Trophoblast cell (in vitro differentiated cells and primary cell): Measurements from ENCODE around the gene ACVRL1.

Source experiments
- DNase-seq, 2 donors: peaks; one replicate each; pipeline ENCODE4 v3.0.0-alpha.2; 2016
- H2AFZ ChIP-seq: 2 replicates; pipeline ENCODE4 v1.6.1; 2013; ENCODE audit warnings: low read length, moderate library complexity, mild to moderate bottlenecking; ENCODE audit not compliant: insufficient read depth, poor library complexity
- H2AK5ac ChIP-seq: 2 replicates; pipeline ENCODE4 v1.6.1; 2013; ENCODE audit warnings: mild to moderate bottlenecking, low read length
- H2BK120ac ChIP-seq: 2 replicates; pipeline ENCODE4 v1.6.1; 2013; ENCODE audit warnings: low read length, mild to moderate bottlenecking, moderate library complexity; ENCODE audit not compliant: insufficient read depth, poor library complexity
- H2BK12ac ChIP-seq: 2 replicates; pipeline ENCODE4 v1.6.1; 2013; ENCODE audit warnings: mild to moderate bottlenecking, low read length, moderate library complexity
- H2BK5ac ChIP-seq: 2 replicates; pipeline ENCODE4 v1.6.1; 2013; ENCODE audit warnings: low read length, low read depth, moderate library complexity, mild to moderate bottlenecking; ENCODE audit not compliant: poor library complexity
- H3K14ac ChIP-seq: 2 replicates; pipeline ENCODE4 v1.6.1; 2013; ENCODE audit warnings: mild to moderate bottlenecking, low read length
- H3K18ac ChIP-seq: 2 replicates; pipeline ENCODE4 v1.6.1; 2013; ENCODE audit warnings: mild to moderate bottlenecking, low read length
- H3K23ac ChIP-seq: 2 replicates; pipeline ENCODE4 v1.6.1; 2013; ENCODE audit warnings: low read length
- H3K27ac ChIP-seq: 2 replicates; pipeline ENCODE4 v1.5.1; 2013; ENCODE audit warnings: low read depth, mild to moderate bottlenecking, inconsistent platforms, low read length, moderate library complexity
- H3K27me3 ChIP-seq: 2 replicates; pipeline ENCODE4 v1.6.1; 2013; ENCODE audit warnings: inconsistent platforms, mild to moderate bottlenecking, low read length, moderate library complexity; ENCODE audit not compliant: insufficient read depth
- H3K36me3 ChIP-seq, 2 experiments: 1 replicate in 1 of 2; 2 replicates in 1 of 2; pipeline ENCODE4 v1.6.1; 2013; ENCODE audit warnings: low read length in 2 of 2, mild to moderate bottlenecking in 2 of 2, moderate library complexity in 1 of 2; ENCODE audit not compliant: insufficient read depth in 2 of 2, control insufficient read depth in 1 of 2
- H3K4ac ChIP-seq: 2 replicates; pipeline ENCODE4 v1.6.1; 2013; ENCODE audit warnings: low read depth, mild to moderate bottlenecking, low read length, moderate library complexity
- H3K4me1 ChIP-seq, 2 experiments: 1 replicate in 1 of 2; 2 replicates in 1 of 2; pipeline ENCODE4 v1.6.1; 2013; ENCODE audit warnings: low read length in 2 of 2, mild to moderate bottlenecking in 2 of 2, moderate library complexity in 1 of 2; ENCODE audit not compliant: insufficient read depth in 2 of 2, control insufficient read depth in 1 of 2
- H3K4me2 ChIP-seq: 2 replicates; pipeline ENCODE4 v1.6.1; 2013; ENCODE audit warnings: inconsistent platforms, mild to moderate bottlenecking, low read length, moderate library complexity
- H3K4me3 ChIP-seq: 2 replicates; pipeline ENCODE4 v1.5.1; 2013; ENCODE audit warnings: mild to moderate bottlenecking, low read depth, low read length, inconsistent platforms
- H3K79me1 ChIP-seq: one replicate; pipeline ENCODE4 v1.6.1; 2013; ENCODE audit warnings: low read length
- H3K79me2 ChIP-seq: 2 replicates; pipeline ENCODE4 v1.6.1; 2013; ENCODE audit warnings: low read length, mild to moderate bottlenecking; ENCODE audit not compliant: control insufficient read depth, insufficient read depth, poor library complexity
- H3K9ac ChIP-seq: 2 replicates; pipeline ENCODE4 v1.6.1; 2013; ENCODE audit warnings: mild to moderate bottlenecking, low read length
- H3K9me3 ChIP-seq: 2 replicates; pipeline ENCODE4 v1.6.1; 2013; ENCODE audit warnings: low read depth, mild to moderate bottlenecking, control low read depth, inconsistent platforms, low read length; ENCODE audit not compliant: insufficient read depth
- H4K12ac ChIP-seq: 2 replicates; pipeline ENCODE4 v1.6.1; 2013; ENCODE audit warnings: low read depth, mild to moderate bottlenecking, low read length, moderate library complexity
- H4K8ac ChIP-seq: 2 replicates; pipeline ENCODE4 v1.6.1; 2013; ENCODE audit warnings: low read depth, mild to moderate bottlenecking, low read length, moderate library complexity
- H4K91ac ChIP-seq: one replicate; pipeline ENCODE4 v1.6.1; 2013; ENCODE audit warnings: low read depth, mild to moderate bottlenecking, low read length, moderate library complexity
- WGBS: extraction: QIAGEN DNeasy Blood & Tissue Kit; methylation state at CpG from one replicate; pipeline ENCODE4 v1.1.7; 2013; ENCODE audit warnings: missing lambda C conversion rate; ENCODE audit not compliant: insufficient read length, insufficient coverage; ENCODE audit errors: extremely low coverage; 5-methylcytosine and 5-hydroxymethylcytosine counted together

ACVRL1 gene

GRCh38 chr12:51891843-51892242 is 15.5 kb upstream of the ACVRL1 start:
- DNase-seq, result peak in 1 of 2 donors; percentile 41
- no peak overlapping the region for H4K91ac ChIP-seq
- no peak overlapping the region for H3K9ac ChIP-seq
- H2AK5ac ChIP-seq, result no peak overlapping the region
- H3K36me3 ChIP-seq, result no peaks in the 10 kb centered on the region
- H4K12ac ChIP-seq, result no peak overlapping the region
- H4K8ac ChIP-seq, result no peak overlapping the region
- no peaks in the 10 kb centered on the region for H3K9me3 ChIP-seq
- no peak overlapping the region for H3K4me3 ChIP-seq
- H3K79me2 ChIP-seq, result no peaks in the 10 kb centered on the region
- no peak overlapping the region for H2BK120ac ChIP-seq
- no peak overlapping the region for H3K14ac ChIP-seq
- no peak overlapping the region for H2BK5ac ChIP-seq
- H3K4ac ChIP-seq, result no peak overlapping the region
- no peaks in the 10 kb centered on the region for H3K27me3 ChIP-seq
- H2AFZ ChIP-seq, result no peak overlapping the region
- no peaks in the 10 kb centered on the region for H3K79me1 ChIP-seq
- H3K27ac ChIP-seq, result no peak overlapping the region
- no peak overlapping the region for H3K18ac ChIP-seq
- H2BK12ac ChIP-seq, result no peak overlapping the region
- no peaks in the 10 kb centered on the region for H3K4me1 ChIP-seq
- no peak overlapping the region for H3K23ac ChIP-seq
- no peak overlapping the region for H3K4me2 ChIP-seq

GRCh38 chr12:51893786-51894185 is 13.5 kb upstream of the ACVRL1 start:
- H3K18ac ChIP-seq, result no peak overlapping the region
- H4K91ac ChIP-seq, result no peak overlapping the region
- H2BK5ac ChIP-seq, result no peak overlapping the region
- no peak overlapping the region for H3K4me3 ChIP-seq
- H4K12ac ChIP-seq, result no peak overlapping the region
- no peak overlapping the region for H3K14ac ChIP-seq
- no peak overlapping the region for H2BK120ac ChIP-seq
- peak overlapping the region; percentile 70 for H3K23ac ChIP-seq
- H2AK5ac ChIP-seq, result no peak overlapping the region
- H3K36me3 ChIP-seq, result no peaks in the 10 kb centered on the region
- H3K4me1 ChIP-seq, result peaks cover 0 to 3% of the 10 kb centered on the region in 2 experiments
- no peak overlapping the region for H2AFZ ChIP-seq
- peaks cover under 1% of the 10 kb centered on the region for H3K9me3 ChIP-seq
- no peaks in the 10 kb centered on the region for H3K79me1 ChIP-seq
- WGBS, result no CpG with 5 or more reads among the region's 6 CpGs
- no peaks in the 10 kb centered on the region for H3K27me3 ChIP-seq
- H2BK12ac ChIP-seq, result no peak overlapping the region
- no peaks in the 10 kb centered on the region for H3K79me2 ChIP-seq
- H4K8ac ChIP-seq, result no peak overlapping the region
- H3K4ac ChIP-seq, result no peak overlapping the region
- H3K27ac ChIP-seq, result no peak overlapping the region
- DNase-seq, result no peak
- no peak overlapping the region for H3K4me2 ChIP-seq
- H3K9ac ChIP-seq, result no peak overlapping the region

- Histone ChIP-seq H2AK5ac (no peak overlapping the region), H2AFZ (no peak overlapping the region), H3K9me3 (peaks cover 5% of the 10 kb centered on the region), H3K14ac (no peak overlapping the region), H3K27ac (no peak overlapping the region), H2BK120ac (no peak overlapping the region), H3K23ac (no peak overlapping the region), H3K4me1 (peaks cover 0 to 3% of the 10 kb centered on the region in 2 experiments), H3K9ac (no peak overlapping the region), H3K4me3 (no peak overlapping the region), H3K4ac (no peak overlapping the region), H3K18ac (no peak overlapping the region), H3K4me2 (no peak overlapping the region), H4K8ac (no peak overlapping the region), H3K27me3 (no peaks in the 10 kb centered on the region), H3K36me3 (no peaks in the 10 kb centered on the region), H2BK12ac (no peak overlapping the region), H2BK5ac (no peak overlapping the region), H3K79me2 (no peaks in the 10 kb centered on the region), H4K12ac (no peak overlapping the region), H3K79me1 (no peaks in the 10 kb centered on the region), H4K91ac (no peak overlapping the region)
- DNase-seq, result no peak
- WGBS, result no CpG with 5 or more reads among the region's 8 CpGs
Observed at GRCh38 chr12:51895378-51896135, 11.7 kb upstream of the ACVRL1 start.

GRCh38 chr12:51896236-51896635 is 11.1 kb upstream of the ACVRL1 start:
- Histone ChIP-seq H2AFZ (no peak overlapping the region), H2BK120ac (no peak overlapping the region), H3K18ac (no peak overlapping the region), H3K4me1 (peaks cover 0 to 3% of the 10 kb centered on the region in 2 experiments), H3K9ac (no peak overlapping the region), H3K4me2 (no peak overlapping the region), H4K91ac (no peak overlapping the region), H3K14ac (no peak overlapping the region), H3K27ac (no peak overlapping the region), H3K4me3 (no peak overlapping the region), H4K8ac (no peak overlapping the region), H2AK5ac (no peak overlapping the region), H3K4ac (no peak overlapping the region), H3K79me2 (no peaks in the 10 kb centered on the region), H3K9me3 (peaks cover 7% of the 10 kb centered on the region), H4K12ac (no peak overlapping the region), H2BK5ac (no peak overlapping the region), H3K23ac (no peak overlapping the region), H3K36me3 (no peaks in the 10 kb centered on the region), H3K27me3 (no peaks in the 10 kb centered on the region), H2BK12ac (no peak overlapping the region), H3K79me1 (no peaks in the 10 kb centered on the region)
- no peak for DNase-seq
- no CpG with 5 or more reads among the region's 3 CpGs for WGBS
